ENCODE measurements around the gene CWC22.

DNA sequence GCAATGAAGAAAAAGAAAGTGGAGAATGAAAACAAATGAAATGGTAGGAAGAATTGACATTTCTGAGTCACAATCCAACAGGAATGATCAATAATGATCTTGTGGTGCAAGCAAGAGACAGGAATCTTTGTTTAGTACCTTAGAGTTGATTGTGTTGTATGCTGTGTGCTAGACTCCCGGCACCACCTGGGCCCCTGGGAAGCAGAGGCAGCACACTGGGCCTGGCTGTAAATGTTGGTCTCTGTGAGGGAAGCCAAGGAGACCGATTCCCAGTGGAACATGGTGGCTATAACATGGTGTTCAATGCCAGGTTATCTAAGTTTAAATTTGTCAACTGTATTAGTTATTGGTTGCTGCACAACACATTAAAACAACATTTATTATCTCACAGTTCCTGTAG is 9.8 kb upstream of the CWC22 start:
- TF ChIP-seq, protein P1, sequence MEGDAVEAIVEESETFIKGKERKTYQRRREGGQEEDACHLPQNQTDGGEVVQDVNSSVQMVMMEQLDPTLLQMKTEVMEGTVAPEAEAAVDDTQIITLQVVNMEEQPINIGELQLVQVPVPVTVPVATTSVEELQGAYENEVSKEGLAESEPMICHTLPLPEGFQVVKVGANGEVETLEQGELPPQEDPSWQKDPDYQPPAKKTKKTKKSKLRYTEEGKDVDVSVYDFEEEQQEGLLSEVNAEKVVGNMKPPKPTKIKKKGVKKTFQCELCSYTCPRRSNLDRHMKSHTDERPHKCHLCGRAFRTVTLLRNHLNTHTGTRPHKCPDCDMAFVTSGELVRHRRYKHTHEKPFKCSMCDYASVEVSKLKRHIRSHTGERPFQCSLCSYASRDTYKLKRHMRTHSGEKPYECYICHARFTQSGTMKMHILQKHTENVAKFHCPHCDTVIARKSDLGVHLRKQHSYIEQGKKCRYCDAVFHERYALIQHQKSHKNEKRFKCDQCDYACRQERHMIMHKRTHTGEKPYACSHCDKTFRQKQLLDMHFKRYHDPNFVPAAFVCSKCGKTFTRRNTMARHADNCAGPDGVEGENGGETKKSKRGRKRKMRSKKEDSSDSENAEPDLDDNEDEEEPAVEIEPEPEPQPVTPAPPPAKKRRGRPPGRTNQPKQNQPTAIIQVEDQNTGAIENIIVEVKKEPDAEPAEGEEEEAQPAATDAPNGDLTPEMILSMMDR (IDR thresholded peaks at IDR 0.05): no peak
- TF ChIP-seq POLR2AphosphoS5 (IDR thresholded peaks at IDR 0.05) (no peak), POLR2A (IDR thresholded peaks at IDR 0.05) (no peak)

All from prostate gland (tissue), 2 donors.